Progenitor cell of endocrine pancreas (in vitro differentiated cells): ENCODE measurements around the gene INO80. TPM values are rescaled to one million over a fixed set of nuclear protein-coding genes. Genes with fewer than 3 reads are reported as not detected.

ENCODE experiments used
- DNase-seq: peaks from one replicate; pipeline ENCODE4 v3.0.0; 2021; ENCODE audit warnings: low spot score; ENCODE audit not compliant: unreplicated experiment
- H3K27ac Mint-ChIP-seq: 2 replicates; pipeline ENCODE4 v1.8.0; 2021; ENCODE audit warnings: mild to moderate bottlenecking, moderate library complexity, mixed read lengths
- H3K27me3 Mint-ChIP-seq: 2 replicates; pipeline ENCODE4 v1.8.0; 2021; ENCODE audit warnings: mixed read lengths
- H3K36me3 Mint-ChIP-seq: 2 replicates; pipeline ENCODE4 v1.8.0; 2022; ENCODE audit warnings: mixed read lengths; ENCODE audit not compliant: insufficient read depth
- H3K4me1 Mint-ChIP-seq: 2 replicates; pipeline ENCODE4 v1.8.0; 2021; ENCODE audit warnings: low read depth, mixed read lengths
- H3K4me3 Mint-ChIP-seq: 2 replicates; pipeline ENCODE4 v1.8.0; 2021; ENCODE audit warnings: low read depth, mild to moderate bottlenecking, moderate library complexity, mixed read lengths
- H3K9me3 Mint-ChIP-seq: 2 replicates; pipeline ENCODE4 v1.8.0; 2021; ENCODE audit warnings: low read depth, mixed read lengths
- CTCF ChIP-seq: fragments of 200-600 bp; sonication (generic); IDR thresholded peaks from one replicate; pipeline ENCODE4 v1.5.0; 2021; ENCODE audit warnings: antibody characterized with exemption, mild to moderate bottlenecking; ENCODE audit not compliant: unreplicated experiment
- total RNA-seq: library from RNA; stranded (reverse); gene quantifications from 2 replicates; pipeline ENCODE4 v1.2.1, GENCODE V29; 2021

Gene INO80
- total RNA-seq, 1 donor from 2014 or later: 28.1 TPM

GRCh38 chr15:40941528-40942336 is 174.3 kb downstream of the INO80 start:
- DNase-seq: peak; percentile 69
- Mint-ChIP-seq H3K36me3 (no peaks in the 10 kb centered on the region), H3K4me3 (peak overlapping the region; percentile 64), H3K27ac (peak overlapping the region; percentile 87), H3K9me3 (no peaks in the 10 kb centered on the region), H3K27me3 (peaks cover 49% of the 10 kb centered on the region), H3K4me1 (peaks cover 18% of the 10 kb centered on the region)
- TF ChIP-seq CTCF: peak; percentile 72

GRCh38 chr15:40941068-40941527 is 175.0 kb downstream of the INO80 start:
- Mint-ChIP-seq H3K27ac (peak overlapping the region; percentile 87), H3K4me1 (peaks cover 18% of the 10 kb centered on the region), H3K27me3 (peaks cover 44% of the 10 kb centered on the region), H3K36me3 (no peaks in the 10 kb centered on the region), H3K9me3 (no peaks in the 10 kb centered on the region), H3K4me3 (peak overlapping the region; percentile 59)
- DNase-seq: no peak
- TF ChIP-seq CTCF: no peak

GRCh38 chr15:40940296-40940801 is 175.7 kb downstream of the INO80 start:
- Mint-ChIP-seq H3K4me3 (peak overlapping the region; percentile 17), H3K27ac (peak overlapping the region; percentile 19), H3K4me1 (peaks cover 18% of the 10 kb centered on the region), H3K9me3 (no peaks in the 10 kb centered on the region), H3K27me3 (peaks cover 37% of the 10 kb centered on the region), H3K36me3 (no peaks in the 10 kb centered on the region)
- no peak for DNase-seq
- no peak for TF ChIP-seq CTCF

GRCh38 chr15:40938536-40938870 is 177.6 kb downstream of the INO80 start:
- Mint-ChIP-seq H3K4me3 (no peak overlapping the region), H3K9me3 (no peaks in the 10 kb centered on the region), H3K36me3 (no peaks in the 10 kb centered on the region), H3K27me3 (peaks cover 19% of the 10 kb centered on the region), H3K4me1 (peaks cover 19% of the 10 kb centered on the region), H3K27ac (no peak overlapping the region)
- no peak for TF ChIP-seq CTCF
- DNase-seq: no peak

- peaks cover 13% of the 10 kb centered on the region for H3K27me3 Mint-ChIP-seq
- H3K4me1 Mint-ChIP-seq: peaks cover 25% of the 10 kb centered on the region
- H3K27ac Mint-ChIP-seq: no peak overlapping the region
- peak; percentile 21 for TF ChIP-seq CTCF
- DNase-seq: no peak
- no peak overlapping the region for H3K4me3 Mint-ChIP-seq
- no peaks in the 10 kb centered on the region for H3K9me3 Mint-ChIP-seq
- H3K36me3 Mint-ChIP-seq: no peaks in the 10 kb centered on the region
Measured at GRCh38 chr15:40937762-40938535, 178.1 kb downstream of the INO80 start.
